Measurements from ENCODE around the gene ACTR3.
A peak's percentile ranks its signal among the peaks of the same experiment; 100 is the strongest.

ACTR3 gene

GRCh38 chr2:113894156-113894743, 4.4 kb downstream of the ACTR3 start:
- peak; percentile 67 for DNase-seq (ENCODE audit: low read depth)
- no peak for TF ChIP-seq CTCF (IDR thresholded peaks at IDR 0.05; ENCODE audit: control insufficient read depth, extremely low read depth, insufficient read depth)
- H3K4me3 ChIP-seq (ENCODE audit: low read depth, low read length) = peak overlapping the region; percentile 35

GRCh38 chr2:113895301-113895700, 5.4 kb downstream of the ACTR3 start:
- H3K4me3 ChIP-seq (ENCODE audit: low read depth, low read length) = peak overlapping the region; percentile 35; the same call in 1 of the 2 replicates
- no peak for DNase-seq (ENCODE audit: low read depth)
- TF ChIP-seq CTCF (IDR thresholded peaks at IDR 0.05; ENCODE audit: control insufficient read depth, extremely low read depth, insufficient read depth) = no peak

- no peak for DNase-seq (ENCODE audit: low read depth)
- TF ChIP-seq CTCF (IDR thresholded peaks at IDR 0.05; ENCODE audit: control insufficient read depth, extremely low read depth, insufficient read depth) = no peak
- no peak overlapping the region for H3K4me3 ChIP-seq (ENCODE audit: low read depth, low read length)
Observed at GRCh38 chr2:113895819-113896563, 6.1 kb downstream of the ACTR3 start.

- DNase-seq (ENCODE audit: low read depth) = no peak
- no peak for TF ChIP-seq CTCF (IDR thresholded peaks at IDR 0.05; ENCODE audit: control insufficient read depth, extremely low read depth, insufficient read depth)
- H3K4me3 ChIP-seq (ENCODE audit: low read depth, low read length) = no peak overlapping the region
Observed at GRCh38 chr2:113896791-113897190, 6.9 kb downstream of the ACTR3 start.

GRCh38 chr2:113898081-113898480, 8.2 kb downstream of the ACTR3 start:
- no peak for TF ChIP-seq CTCF (IDR thresholded peaks at IDR 0.05; ENCODE audit: control insufficient read depth, extremely low read depth, insufficient read depth)
- no peak overlapping the region for H3K4me3 ChIP-seq (ENCODE audit: low read depth, low read length)
- DNase-seq (ENCODE audit: low read depth) = no peak

- no peak overlapping the region for H3K4me3 ChIP-seq (ENCODE audit: low read depth, low read length)
- TF ChIP-seq CTCF (IDR thresholded peaks at IDR 0.05; ENCODE audit: control insufficient read depth, extremely low read depth, insufficient read depth) = no peak
- DNase-seq (ENCODE audit: low read depth) = no peak
Observed at GRCh38 chr2:113899166-113899565, 9.3 kb downstream of the ACTR3 start.

Data from LNCaP clone FGC (cell line).